ENCODE data around the gene LGI1. TPM values are rescaled to one million over a fixed set of nuclear protein-coding genes. Genes with fewer than 3 reads are reported as not detected.

The LGI1 gene
- not detected in 2 replicates for total RNA-seq

DNA sequence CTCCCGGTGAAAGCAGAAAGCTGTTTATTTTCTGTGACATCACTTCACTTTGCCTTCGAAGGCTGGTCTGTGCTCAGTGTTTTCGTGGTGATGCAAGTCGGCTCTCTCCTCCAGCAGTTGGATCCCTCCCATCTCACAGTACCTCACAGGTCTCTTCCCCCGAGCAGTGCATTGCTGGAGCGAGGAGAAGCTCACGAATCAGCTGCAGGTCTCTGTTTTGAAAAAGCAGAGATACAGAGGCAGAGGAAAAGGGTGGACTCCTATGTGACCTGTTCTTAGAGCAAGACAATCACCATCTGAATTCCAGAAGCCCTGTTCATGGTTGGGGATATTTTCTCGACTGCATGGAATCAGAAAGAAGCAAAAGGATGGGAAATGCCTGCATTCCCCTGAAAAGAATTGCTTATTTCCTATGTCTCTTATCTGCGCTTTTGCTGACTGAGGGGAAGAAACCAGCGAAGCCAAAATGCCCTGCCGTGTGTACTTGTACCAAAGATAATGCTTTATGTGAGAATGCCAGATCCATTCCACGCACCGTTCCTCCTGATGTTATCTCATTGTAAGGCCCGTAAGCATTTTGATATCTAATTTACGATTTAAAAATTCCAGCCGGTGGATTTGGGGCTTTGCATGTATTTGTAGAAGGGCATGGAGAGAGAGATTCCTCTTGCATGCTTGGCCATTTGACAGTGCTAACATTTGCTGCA is at the start of gene LGI1:
Gene LGI1, plus strand, starts transcription at position 136 of the 707 bp plus-strand sequence. Its CDS starts 209 bp downstream, at position 345.
- Mint-ChIP-seq H3K36me3 (ENCODE audit: low read depth) (no peaks in the 10 kb centered on the region), H3K27me3 (peaks cover 54% of the 10 kb centered on the region), H3K4me3 (no peak within 1 kb of the TSS), H3K27ac (no peak within 1 kb of the TSS), H3K9me3 (no peaks in the 10 kb centered on the region), H3K4me1 (peaks cover 4% of the 10 kb centered on the region)
- intact Hi-C loops (cut with micrococcal nuclease), result no loop called here
- ChIA-PET POLR2A (no interaction called here), CTCF (no interaction called here)
- DNase-seq, result no peak
- no peak for ATAC-seq (ENCODE audit: low read depth)
- TF ChIP-seq, protein P1, sequence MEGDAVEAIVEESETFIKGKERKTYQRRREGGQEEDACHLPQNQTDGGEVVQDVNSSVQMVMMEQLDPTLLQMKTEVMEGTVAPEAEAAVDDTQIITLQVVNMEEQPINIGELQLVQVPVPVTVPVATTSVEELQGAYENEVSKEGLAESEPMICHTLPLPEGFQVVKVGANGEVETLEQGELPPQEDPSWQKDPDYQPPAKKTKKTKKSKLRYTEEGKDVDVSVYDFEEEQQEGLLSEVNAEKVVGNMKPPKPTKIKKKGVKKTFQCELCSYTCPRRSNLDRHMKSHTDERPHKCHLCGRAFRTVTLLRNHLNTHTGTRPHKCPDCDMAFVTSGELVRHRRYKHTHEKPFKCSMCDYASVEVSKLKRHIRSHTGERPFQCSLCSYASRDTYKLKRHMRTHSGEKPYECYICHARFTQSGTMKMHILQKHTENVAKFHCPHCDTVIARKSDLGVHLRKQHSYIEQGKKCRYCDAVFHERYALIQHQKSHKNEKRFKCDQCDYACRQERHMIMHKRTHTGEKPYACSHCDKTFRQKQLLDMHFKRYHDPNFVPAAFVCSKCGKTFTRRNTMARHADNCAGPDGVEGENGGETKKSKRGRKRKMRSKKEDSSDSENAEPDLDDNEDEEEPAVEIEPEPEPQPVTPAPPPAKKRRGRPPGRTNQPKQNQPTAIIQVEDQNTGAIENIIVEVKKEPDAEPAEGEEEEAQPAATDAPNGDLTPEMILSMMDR (IDR thresholded peaks at IDR 0.05), result no peak

DNA sequence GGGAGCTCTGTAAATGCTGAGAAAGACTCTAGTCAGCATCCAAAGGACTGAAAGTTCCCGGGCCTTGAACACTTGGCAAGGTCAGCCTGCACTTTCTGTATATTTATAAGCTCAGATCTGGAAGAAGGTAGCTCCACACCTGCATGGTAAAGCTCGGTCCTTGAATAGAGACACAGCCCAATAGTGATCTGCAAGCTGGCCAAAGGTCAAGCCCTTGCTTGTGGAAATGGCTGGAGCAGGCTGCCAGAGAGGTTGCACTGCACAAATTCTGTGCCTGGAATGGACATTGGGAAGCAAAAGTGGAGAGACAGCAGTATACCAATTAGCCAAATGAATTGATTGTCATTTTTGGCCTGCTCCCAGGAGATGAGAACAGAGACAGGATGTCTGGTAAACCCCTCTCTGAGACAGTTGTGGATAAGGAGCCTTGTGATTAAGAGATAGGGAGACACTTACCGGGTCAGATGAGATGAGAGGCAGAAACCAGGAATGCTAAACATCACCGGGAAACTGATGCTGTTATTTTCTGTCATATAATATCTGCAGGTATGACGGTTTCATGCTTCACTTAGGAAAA is 47.3 kb upstream of the LGI1 start:
- CTCF ChIA-PET, result no interaction called here
- ATAC-seq (ENCODE audit: low read depth) (no peak), DNase-seq (no peak)
- H3K27me3 Mint-ChIP-seq, result peaks cover 4% of the 10 kb centered on the region
- no peak overlapping the region for H3K27ac Mint-ChIP-seq
- intact Hi-C loops (cut with micrococcal nuclease), result no loop called here
- H3K9me3 Mint-ChIP-seq, result no peaks in the 10 kb centered on the region
- POLR2A ChIA-PET, result no interaction called here
- TF ChIP-seq, protein P1 (IDR thresholded peaks at IDR 0.05), result no peak
- H3K4me1 Mint-ChIP-seq, result peaks cover 7% of the 10 kb centered on the region
- H3K4me3 Mint-ChIP-seq, result no peak overlapping the region
- H3K36me3 Mint-ChIP-seq (ENCODE audit: low read depth), result no peaks in the 10 kb centered on the region

DNA sequence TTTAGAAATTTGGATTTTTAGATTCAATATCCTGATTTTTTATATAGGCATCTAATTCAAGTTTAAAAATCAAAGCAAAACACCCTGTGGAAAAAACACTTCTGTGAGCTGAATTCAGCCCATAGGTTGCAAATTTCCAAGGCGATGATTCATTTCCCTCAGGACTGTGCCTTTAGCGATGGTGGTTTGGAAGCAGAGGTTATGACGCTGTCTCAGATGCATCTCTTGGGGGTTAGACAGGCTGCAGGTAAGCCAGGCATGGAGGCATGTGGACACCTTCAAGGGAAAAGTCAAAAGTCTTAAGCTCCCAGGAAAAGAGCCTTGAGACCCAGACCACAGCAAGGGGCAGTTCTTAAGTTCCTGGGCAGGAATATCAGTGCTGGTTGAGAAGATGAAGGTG is 45.8 kb upstream of the LGI1 start:
- H3K36me3 Mint-ChIP-seq (ENCODE audit: low read depth), result no peaks in the 10 kb centered on the region
- peaks cover 4% of the 10 kb centered on the region for H3K27me3 Mint-ChIP-seq
- no peak for ATAC-seq (ENCODE audit: low read depth)
- no peak overlapping the region for H3K4me3 Mint-ChIP-seq
- ChIA-PET CTCF (no interaction called here), POLR2A (interaction anchor here (1.0 kb wide), 1 partner anchor 9 kb away, joined by 5 read pairs; the partner anchor contains the start of gene FRA10AC1)
- TF ChIP-seq, protein P1 (IDR thresholded peaks at IDR 0.05), result no peak
- intact Hi-C loops (cut with micrococcal nuclease), result no loop called here
- no peaks in the 10 kb centered on the region for H3K9me3 Mint-ChIP-seq
- no peak for DNase-seq
- H3K4me1 Mint-ChIP-seq, result peaks cover 17% of the 10 kb centered on the region
- H3K27ac Mint-ChIP-seq, result no peak overlapping the region

DNA sequence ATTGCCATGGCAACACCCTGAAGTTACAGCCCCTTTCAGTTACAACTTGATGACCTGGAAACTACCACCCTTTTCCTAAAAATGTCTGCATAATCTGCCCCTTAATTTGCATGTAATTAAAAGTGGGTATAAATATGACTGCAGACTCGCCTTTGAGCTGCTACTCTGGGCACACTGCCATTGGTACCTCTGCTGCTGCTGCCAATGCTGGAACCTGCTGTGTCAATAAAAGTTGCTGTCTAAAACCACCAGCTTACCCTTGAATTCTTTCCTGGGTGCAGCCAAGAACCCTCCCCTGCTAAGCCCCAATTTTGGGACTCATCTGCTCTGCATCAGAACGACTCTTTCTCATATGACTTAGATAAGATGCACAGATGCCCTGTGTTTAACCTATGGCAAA is 45.1 kb upstream of the LGI1 start:
- Mint-ChIP-seq H3K36me3 (ENCODE audit: low read depth) (no peaks in the 10 kb centered on the region), H3K4me1 (peaks cover 17% of the 10 kb centered on the region), H3K9me3 (no peaks in the 10 kb centered on the region), H3K27me3 (peaks cover 4% of the 10 kb centered on the region), H3K27ac (no peak overlapping the region), H3K4me3 (no peak overlapping the region)
- CTCF ChIA-PET, result no interaction called here
- ATAC-seq (ENCODE audit: low read depth) (no peak), DNase-seq (no peak)
- POLR2A ChIA-PET, result no interaction called here
- intact Hi-C loops (cut with micrococcal nuclease), result no loop called here
- TF ChIP-seq, protein P1 (IDR thresholded peaks at IDR 0.05), result no peak

DNA sequence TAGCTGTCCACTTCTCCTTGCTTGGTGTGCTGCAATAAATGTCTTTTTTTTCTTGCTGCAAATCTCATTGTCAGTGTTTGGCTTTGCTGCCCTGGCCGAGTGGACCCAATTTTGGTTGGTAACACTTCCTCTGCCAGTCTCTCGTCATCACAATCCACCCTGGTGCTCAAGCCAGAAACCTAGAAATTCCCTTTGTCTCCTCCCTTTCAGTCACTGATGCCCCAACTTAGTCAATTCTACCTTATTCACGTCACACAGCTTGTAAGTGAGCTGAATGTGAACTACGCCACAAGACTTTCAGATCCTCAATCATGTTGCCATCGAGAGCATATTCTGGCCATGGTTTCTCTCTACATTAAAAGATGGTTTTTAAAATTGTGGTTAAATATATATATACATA is 42.4 kb upstream of the LGI1 start:
- no peak for DNase-seq
- Mint-ChIP-seq H3K27ac (peak overlapping the region; percentile 51), H3K4me3 (peak overlapping the region; percentile 1), H3K36me3 (ENCODE audit: low read depth) (no peaks in the 10 kb centered on the region), H3K9me3 (no peaks in the 10 kb centered on the region), H3K4me1 (peaks cover 23% of the 10 kb centered on the region), H3K27me3 (peaks cover 8% of the 10 kb centered on the region)
- peak; percentile 89 for ATAC-seq (ENCODE audit: low read depth)
- intact Hi-C loops (cut with micrococcal nuclease), result loop anchor here (1.0 to 2.0 kb wide), 2 partner anchors 13 to 27 kb away; partner anchors contain the start of gene FRA10AC1
- CTCF ChIA-PET, result interaction anchor here (1.4 kb wide), 1 partner anchor 100 kb away, joined by 3 read pairs; no protein-coding TSS in a partner anchor
- TF ChIP-seq, protein P1 (IDR thresholded peaks at IDR 0.05), result no peak
- POLR2A ChIA-PET, result interaction anchor here (1.1 to 3.0 kb wide), 2 partner anchors 13 to 27 kb away, joined by 4 to 12 read pairs; partner anchors contain the start of gene FRA10AC1
